Measurements from ENCODE around the gene EMX2.
A peak's percentile ranks its signal among the peaks of the same experiment; 100 is the strongest.
"Not testable (repeated sequence)": the region's sequence is repeated elsewhere in the genome, so short reads cannot be mapped to it uniquely, and the experiment has no call there.

The EMX2 gene

DNA sequence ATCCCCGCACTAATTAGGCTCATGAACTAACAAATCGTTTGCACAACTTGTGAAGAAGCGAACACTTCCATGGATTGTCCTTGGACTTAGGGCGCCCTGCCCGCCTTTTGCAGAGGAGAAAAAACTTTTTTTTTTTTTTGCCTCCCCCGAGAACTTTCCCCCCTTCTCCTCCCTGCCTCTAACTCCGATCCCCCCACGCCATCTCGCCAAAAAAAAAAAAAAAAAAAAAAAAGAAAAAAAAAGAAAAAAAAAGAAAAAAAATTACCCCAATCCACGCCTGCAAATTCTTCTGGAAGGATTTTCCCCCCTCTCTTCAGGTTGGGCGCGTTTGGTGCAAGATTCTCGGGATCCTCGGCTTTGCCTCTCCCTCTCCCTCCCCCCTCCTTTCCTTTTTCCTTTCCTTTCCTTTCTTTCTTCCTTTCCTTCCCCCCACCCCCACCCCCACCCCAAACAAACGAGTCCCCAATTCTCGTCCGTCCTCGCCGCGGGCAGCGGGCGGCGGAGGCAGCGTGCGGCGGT, at the start of gene EMX2:
Gene EMX2 (plus strand): TSS at position 41 of the 519 bp plus-strand sequence. CDS start 522 bp downstream, outside the sequence.
- DNase-seq (ENCODE audit: low spot score) (peak; percentile 35), FAIRE-seq (no peak)

DNA sequence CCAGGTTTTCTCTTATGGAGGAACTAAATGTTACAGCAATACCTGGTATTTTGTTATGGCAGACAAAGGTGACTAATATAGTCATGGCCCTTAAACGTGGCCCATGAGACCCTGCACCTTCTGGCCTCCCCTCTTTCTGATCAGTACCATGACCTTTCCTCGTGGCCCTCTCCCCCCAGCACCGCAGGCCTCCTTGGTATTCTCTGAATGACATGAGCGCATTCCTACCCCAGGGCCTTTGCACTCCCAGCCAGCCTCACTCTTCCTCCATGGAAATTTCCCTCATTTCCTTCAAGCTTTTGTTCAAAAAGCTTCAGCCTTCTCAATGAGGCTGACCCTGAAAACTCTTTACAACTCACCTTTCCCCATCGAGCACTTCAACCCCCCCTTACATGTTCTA, 46.5 kb upstream of the EMX2 start:
- FAIRE-seq = no peak
- DNase-seq (ENCODE audit: low spot score) = no peak

- no peak for FAIRE-seq
- peak; percentile 77 for DNase-seq (ENCODE audit: low spot score)
These were observed 45.9 kb upstream of the EMX2 start for GRCh38 chr10:117496616-117497028.

GRCh38 chr10:117497736-117498135, 44.8 kb upstream of the EMX2 start:
- FAIRE-seq = no peak
- DNase-seq (ENCODE audit: low spot score) = no peak

GRCh38 chr10:117499248-117500105, 43.1 kb upstream of the EMX2 start:
- FAIRE-seq (no peak), DNase-seq (ENCODE audit: low spot score) (peak; percentile 52)

DNA sequence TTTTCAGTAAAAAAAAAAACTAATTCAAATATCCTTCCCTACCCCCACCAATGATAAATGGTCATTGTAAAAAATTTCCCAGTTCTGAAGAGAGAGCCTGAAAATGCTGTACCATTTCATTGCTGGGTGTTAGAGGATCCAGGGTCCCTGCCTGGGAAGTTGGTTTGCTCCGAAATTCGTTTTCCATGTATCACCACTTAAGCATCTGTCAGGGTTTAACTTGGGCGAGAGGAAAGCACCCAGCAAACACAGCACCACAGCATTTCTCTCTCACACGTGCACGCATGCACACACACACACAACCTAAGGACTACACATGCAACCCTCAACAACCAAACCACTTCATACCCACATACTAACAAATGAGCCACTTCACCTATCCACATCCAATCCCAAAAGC, 42.1 kb upstream of the EMX2 start:
- FAIRE-seq = no peak
- DNase-seq (ENCODE audit: low spot score) = no peak

- FAIRE-seq (no peak), DNase-seq (ENCODE audit: low spot score) (no peak)
These were observed 41.0 kb upstream of the EMX2 start for GRCh38 chr10:117501460-117502035.

DNA sequence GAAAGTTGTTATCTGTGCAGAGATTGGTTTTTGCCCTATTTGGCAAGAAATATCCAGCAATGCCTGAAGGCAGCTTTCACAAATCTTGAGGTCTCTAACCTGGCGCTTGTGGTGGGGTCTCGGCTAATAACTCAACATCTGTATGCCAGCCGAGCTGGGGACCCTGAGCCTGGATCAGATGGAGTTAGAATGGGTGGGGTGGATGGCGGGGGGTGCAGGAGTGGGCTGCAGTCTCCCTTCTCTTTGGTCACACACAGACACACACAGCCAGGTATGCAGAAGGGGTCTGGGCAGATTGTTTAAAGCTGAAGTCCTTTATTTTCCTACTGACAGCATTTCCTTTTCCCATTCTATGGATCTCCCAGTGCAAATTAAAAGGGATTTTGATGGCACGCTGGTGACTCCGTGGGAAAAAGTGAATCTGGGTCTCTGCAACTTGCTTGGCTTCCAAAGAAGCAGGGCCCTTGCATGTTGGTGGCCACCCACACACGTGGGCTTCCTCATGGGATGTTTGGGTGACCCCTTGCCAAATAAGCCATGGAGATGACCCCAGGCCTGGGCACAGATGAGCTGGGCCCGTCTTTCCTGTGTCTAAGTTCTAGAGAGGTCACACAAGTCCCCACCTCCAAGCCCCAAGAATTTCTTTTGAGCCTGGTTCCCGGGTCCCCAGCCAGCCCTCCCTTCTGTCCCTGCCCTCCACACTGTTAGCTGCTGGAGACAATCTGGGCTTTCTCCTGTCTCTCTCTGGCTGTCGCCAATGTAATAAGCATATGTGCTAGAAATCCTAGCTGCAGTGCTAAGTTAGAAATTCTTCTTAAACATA, 39.9 kb upstream of the EMX2 start:
- FAIRE-seq = no peak
- DNase-seq (ENCODE audit: low spot score) = no peak

- no peak for DNase-seq (ENCODE audit: low spot score)
- no peak for FAIRE-seq
These were observed 39.0 kb upstream of the EMX2 start for GRCh38 chr10:117503244-117504205.

DNA sequence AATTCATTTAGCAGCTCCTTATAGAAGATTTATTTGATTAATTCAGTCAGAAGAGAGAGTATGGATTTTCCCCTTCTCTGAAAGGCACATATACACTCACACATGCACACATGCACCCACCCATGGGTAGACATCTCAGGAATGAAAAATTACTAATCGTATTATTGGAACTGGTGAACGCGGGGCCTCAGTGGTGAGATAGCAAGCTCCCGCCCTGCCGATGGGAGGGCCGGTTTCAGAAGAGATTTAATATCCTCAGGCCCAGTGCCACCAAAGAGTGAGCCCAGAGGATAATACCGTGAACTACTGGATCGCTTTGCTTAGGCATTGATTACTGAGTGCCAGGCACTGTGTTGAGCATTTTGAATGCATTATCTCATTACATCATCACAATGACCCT, 38.0 kb upstream of the EMX2 start:
- DNase-seq (ENCODE audit: low spot score) = no peak
- FAIRE-seq = no peak

- not testable (repeated sequence) for FAIRE-seq; DNase-seq (ENCODE audit: low spot score)
These were observed 35.5 kb upstream of the EMX2 start for GRCh38 chr10:117507081-117507480.

GRCh38 chr10:117509573-117509972, 33.0 kb upstream of the EMX2 start:
- no peak for FAIRE-seq
- no peak for DNase-seq (ENCODE audit: low spot score)

- DNase-seq (ENCODE audit: low spot score) = no peak
- FAIRE-seq = no peak
These were observed 30.8 kb upstream of the EMX2 start for GRCh38 chr10:117511601-117512390.

- FAIRE-seq (no peak), DNase-seq (ENCODE audit: low spot score) (no peak)
These were observed 27.6 kb upstream of the EMX2 start for GRCh38 chr10:117514971-117515370.

DNA sequence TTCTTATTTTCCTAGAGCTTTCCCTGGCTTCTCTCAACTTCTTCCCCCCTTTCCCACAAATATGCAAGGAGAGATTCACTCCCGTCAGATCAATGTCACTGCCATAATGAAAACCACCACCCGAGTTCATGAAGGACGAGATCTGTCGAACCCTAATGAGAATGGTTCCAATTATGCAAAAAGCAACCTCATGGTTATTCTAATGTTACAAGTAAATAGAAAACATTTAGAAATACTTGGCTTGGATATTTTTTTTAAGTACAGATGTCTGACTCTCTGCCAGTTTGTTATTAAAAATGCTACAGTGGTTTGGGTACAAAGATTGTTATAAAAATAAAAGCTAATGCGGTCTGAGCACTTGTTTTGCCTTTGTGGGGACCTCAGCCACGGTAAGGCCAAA, 25.9 kb upstream of the EMX2 start:
- no peak for FAIRE-seq
- no peak for DNase-seq (ENCODE audit: low spot score)

DNA sequence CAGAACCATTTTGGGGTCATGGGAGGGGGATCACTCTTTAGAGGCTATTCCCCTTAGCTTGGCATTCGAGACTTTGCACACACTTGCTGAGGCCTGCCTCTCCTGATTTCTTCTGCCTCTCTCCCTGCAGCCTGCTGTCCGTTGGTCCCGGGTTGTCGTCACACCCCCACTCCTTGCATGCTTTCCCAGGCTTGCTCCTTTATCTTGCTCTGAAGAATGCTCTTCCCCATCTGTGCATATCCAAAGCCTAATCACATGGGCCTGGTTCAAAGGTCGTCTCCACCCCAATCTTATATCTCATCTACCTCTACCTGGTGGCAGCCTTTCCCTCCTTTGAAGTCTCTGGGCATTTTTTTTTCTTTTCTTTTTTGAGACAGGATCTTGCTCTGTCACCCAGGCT, 24.3 kb upstream of the EMX2 start:
- FAIRE-seq (no peak), DNase-seq (ENCODE audit: low spot score) (no peak)

- no peak for FAIRE-seq
These were observed 23.3 kb upstream of the EMX2 start for GRCh38 chr10:117519286-117519685.

GRCh38 chr10:117519879-117520278, 22.7 kb upstream of the EMX2 start:
- no peak for FAIRE-seq
- DNase-seq (ENCODE audit: low spot score) = no peak

More at GRCh38 chr10:117519286-117519685, 23.3 kb upstream of the EMX2 start:
- no peak for DNase-seq (ENCODE audit: low spot score)

DNA sequence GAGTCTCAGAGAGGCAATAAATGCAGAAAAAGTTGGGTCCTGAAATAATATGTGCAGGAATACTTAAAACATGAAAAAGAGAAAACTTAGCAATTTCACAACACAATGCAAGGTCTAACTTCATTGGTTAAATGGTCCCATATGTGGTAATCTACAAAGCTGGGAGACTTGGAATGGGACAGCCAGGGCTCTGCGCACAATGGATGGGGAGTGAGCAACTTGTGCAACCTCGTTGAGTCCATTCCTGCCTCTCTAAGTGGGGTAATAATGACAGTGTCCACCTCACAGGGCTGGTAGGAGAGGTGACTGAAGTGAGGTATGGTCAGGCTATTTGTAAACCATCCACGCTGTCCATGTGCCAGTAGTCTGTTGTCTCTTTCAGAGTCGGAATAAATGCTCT, 11.8 kb upstream of the EMX2 start:
- DNase-seq (ENCODE audit: low spot score) (no peak), FAIRE-seq (no peak)
